Stimulated activated CD4-positive, alpha-beta T cell treated with anti-CD3 and anti-CD28 coated beads, Interleukin-15, amount 100 ng/mL, for 24 hours (primary cell): ENCODE results near the gene RGMA.

Experiments
- DNase-seq: peaks from one replicate; pipeline ENCODE4 v3.0.0-alpha.2; 2020

RGMA gene

GRCh38 chr15:93088981-93089726 is at the start of gene RGMA:
TSS of gene RGMA (minus strand) at chr15:93089211. CDS start at chr15:93088932, 279 bp downstream.
- peak; percentile 24 for DNase-seq

GRCh38 chr15:93136606-93137005 is 47.6 kb upstream of the RGMA start:
- no peak for DNase-seq

- DNase-seq, result no peak
Measured at GRCh38 chr15:93135997-93136397, 47.0 kb upstream of the RGMA start.

- no peak for DNase-seq
Measured at GRCh38 chr15:93135459-93135858, 46.4 kb upstream of the RGMA start.

- DNase-seq, result no peak
Measured at GRCh38 chr15:93131485-93132095, 42.6 kb upstream of the RGMA start.

- DNase-seq, result no peak
Measured at GRCh38 chr15:93129702-93130488, 40.9 kb upstream of the RGMA start.

- DNase-seq, result no peak
Measured at GRCh38 chr15:93127286-93127685, 38.3 kb upstream of the RGMA start.

- no peak for DNase-seq
Measured at GRCh38 chr15:93126599-93126998, 37.6 kb upstream of the RGMA start.

- no peak for DNase-seq
Measured at GRCh38 chr15:93126148-93126547, 37.1 kb upstream of the RGMA start.

GRCh38 chr15:93124126-93124525 is 35.1 kb upstream of the RGMA start:
- no peak for DNase-seq

GRCh38 chr15:93121973-93122910 is 33.2 kb upstream of the RGMA start:
- no peak for DNase-seq

GRCh38 chr15:93121107-93121506 is 32.1 kb upstream of the RGMA start:
- no peak for DNase-seq

GRCh38 chr15:93118904-93119303 is 29.9 kb upstream of the RGMA start:
- DNase-seq, result no peak

GRCh38 chr15:93111451-93111850 is 22.4 kb upstream of the RGMA start:
- DNase-seq, result no peak

GRCh38 chr15:93110502-93111040 is 21.6 kb upstream of the RGMA start:
- DNase-seq, result no peak

GRCh38 chr15:93109336-93110102 is 20.5 kb upstream of the RGMA start:
- no peak for DNase-seq

GRCh38 chr15:93107646-93108045 is 18.6 kb upstream of the RGMA start:
- DNase-seq, result no peak

- DNase-seq, result no peak
Measured at GRCh38 chr15:93105485-93105884, 16.5 kb upstream of the RGMA start.

GRCh38 chr15:93103823-93104222 is 14.8 kb upstream of the RGMA start:
- DNase-seq, result no peak

- DNase-seq, result no peak
Measured at GRCh38 chr15:93102211-93102610, 13.2 kb upstream of the RGMA start.

GRCh38 chr15:93093765-93094164 is 4.8 kb upstream of the RGMA start:
- DNase-seq, result no peak

GRCh38 chr15:93091465-93091864 is 2.5 kb upstream of the RGMA start:
- no peak for DNase-seq
